GM21825 (cell line): ENCODE results near the gene IFT25.

Source experiments
- ATAC-seq: cut with Tn5 transposase; IDR thresholded peaks from one replicate; pipeline ENCODE4 v1.9.1; 2021; ENCODE audit warnings: mild to moderate bottlenecking, moderate library complexity; ENCODE audit not compliant: unreplicated experiment

IFT25 gene

GRCh38 chr1:53957194-53957818 is 11.8 kb upstream of the IFT25 start:
- ATAC-seq: no peak

- no peak for ATAC-seq
These were observed 11.0 kb upstream of the IFT25 start for GRCh38 chr1:53956308-53957168.

GRCh38 chr1:53954128-53954527 is 8.6 kb upstream of the IFT25 start:
- no peak for ATAC-seq

DNA sequence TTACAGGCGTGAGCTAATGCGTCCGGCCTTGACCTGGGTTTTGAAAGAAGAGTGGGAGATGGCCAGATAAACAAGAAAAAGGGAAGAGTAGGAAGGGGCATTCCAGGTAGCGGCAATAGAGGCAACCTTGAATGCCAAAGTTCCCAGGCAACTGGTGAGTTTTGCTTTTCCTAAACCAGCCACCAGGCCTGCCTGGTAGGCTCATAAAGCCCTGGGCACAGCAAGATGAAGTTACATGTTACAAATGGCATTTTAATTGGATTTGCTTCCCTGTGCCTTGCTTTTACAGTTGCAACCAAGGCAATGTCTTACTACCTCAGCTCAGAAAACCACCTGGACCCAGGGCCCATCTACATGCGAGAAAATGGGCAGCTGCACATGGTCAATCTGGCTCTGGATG is 6.2 kb upstream of the IFT25 start:
- no peak for ATAC-seq

DNA sequence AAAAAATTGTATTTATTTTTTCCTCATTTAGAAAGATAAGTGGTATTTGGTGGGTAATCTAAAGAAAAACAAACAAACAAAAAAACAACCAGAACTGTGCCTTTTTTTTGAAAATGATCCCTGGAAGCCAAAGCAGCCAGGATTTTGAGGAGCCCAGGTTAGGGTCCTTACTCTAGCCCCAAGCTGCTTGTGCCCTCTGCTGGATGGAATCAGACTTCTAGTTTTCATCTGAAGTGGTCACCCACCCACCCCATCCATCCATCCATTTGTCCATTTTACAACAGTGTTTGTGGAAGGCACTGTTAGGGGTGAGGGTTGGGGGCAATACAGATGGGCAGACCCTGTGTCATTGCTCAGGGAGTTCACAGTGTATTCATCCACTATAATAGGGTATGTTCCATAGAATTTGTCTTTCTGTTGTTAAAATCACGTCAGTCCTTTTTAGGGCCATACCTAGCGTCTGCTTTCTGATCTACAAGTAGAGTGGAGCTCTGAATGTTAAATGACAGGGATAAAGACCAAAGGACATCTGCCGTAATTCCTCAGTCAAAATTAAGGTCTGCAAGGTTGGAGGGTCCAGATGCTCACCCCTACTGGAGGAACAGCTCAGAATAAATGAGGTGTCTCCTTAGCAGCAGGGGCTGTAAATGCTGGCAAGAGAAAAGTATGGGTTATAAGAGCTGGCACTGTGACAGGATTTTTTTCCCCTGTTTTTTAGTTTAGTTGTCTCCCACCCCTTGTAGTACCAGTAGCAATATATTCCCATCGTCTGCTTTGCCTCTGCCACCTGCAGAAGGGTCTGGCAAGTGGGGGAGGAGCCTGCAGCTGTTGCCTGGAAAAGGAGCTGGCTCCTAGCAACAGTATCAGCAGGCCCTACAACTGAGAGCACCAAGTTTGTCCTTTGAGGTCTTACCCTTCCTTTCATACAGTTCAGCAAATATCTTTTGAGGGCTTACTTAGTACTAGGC is 3.8 kb upstream of the IFT25 start:
- no peak for ATAC-seq

DNA sequence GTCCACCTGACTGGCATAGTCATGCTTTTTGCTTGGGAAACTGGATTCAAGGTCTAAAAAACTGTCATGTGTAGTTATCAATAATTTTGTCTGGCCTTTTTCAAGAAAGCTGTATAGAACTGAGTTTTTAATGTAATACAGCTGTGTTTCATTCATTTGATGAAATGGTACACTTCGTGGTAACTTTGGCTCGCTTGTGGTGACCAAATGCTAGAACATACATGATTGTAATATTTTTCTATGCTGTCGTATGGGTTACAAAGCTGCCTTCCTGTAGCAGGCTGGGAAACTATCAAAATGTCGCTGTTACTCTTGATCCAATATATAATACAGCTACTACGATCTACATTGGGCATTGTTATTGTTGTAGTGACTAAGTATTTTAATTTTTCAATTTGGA is 2.8 kb upstream of the IFT25 start:
- ATAC-seq: no peak

DNA sequence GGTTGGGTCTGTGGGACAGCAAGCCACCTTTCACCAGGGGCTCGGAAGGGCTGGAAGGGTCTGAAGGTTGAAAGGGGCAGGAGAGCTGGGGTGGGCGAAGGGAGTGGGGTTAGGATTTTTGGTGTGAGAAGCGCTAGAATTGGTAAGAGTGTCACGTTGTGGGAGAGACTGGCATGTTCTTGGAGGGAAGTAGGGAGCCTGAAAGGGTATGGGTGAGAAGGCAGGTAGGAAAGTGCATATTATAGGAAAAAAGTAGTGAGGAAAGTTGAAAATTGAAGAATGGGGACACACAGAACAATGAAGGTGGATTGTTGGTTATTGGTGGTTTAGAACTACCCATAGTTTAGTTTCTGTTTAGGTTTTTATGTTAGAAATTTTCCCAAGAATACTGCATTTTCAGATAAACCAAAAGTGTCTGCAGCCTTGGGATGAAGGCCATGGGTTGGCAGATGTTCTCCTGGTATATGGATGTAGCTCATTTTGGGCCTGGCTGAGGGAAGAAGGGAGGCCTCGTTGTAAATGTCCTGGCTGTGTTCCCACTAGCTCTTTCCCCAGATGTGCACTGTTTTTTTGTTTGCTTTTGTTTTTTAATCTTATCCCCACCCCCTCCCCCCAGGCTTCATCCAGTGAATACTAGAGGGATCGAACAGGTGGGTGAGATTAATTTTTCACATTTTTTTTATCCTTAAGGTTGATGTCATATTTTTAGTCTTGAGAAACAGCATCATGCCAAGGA is 1.8 kb upstream of the IFT25 start:
- ATAC-seq: no peak

GRCh38 chr1:53946252-53947171 is 1.0 kb upstream of the IFT25 start, which contains the start of gene LRRC42:
Gene LRRC42, plus strand, starts transcription at chr1:53946350. Its CDS starts 5,650 bp downstream, at chr1:53952000.
- ATAC-seq: peak; percentile 53

- no peak for ATAC-seq
These were observed 391 bp downstream of the IFT25 start for GRCh38 chr1:53945183-53945432.

GRCh38 chr1:53944469-53945182 is 873 bp downstream of the IFT25 start:
- ATAC-seq: no peak

GRCh38 chr1:53943490-53944043 is 1.9 kb downstream of the IFT25 start:
- no peak for ATAC-seq

DNA sequence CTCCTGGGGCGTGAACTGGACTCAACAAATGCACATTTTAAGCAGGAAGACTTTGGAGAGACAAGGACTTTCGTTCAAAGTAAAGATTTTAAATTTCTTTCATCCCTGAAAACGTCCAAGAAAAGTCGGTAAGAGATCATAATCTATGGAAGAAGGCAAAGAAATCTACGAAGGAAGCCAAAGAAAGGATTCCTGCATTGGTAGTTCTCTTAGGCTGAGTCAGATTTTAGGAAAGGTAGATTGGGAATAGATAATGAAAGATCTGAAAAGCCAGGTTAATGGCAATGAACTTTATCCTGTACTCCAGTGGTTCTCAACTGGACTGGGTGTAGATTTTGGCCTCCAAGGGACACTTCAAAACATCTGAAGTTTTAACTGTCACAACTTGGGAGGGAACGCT is 2.4 kb downstream of the IFT25 start:
- no peak for ATAC-seq

- no peak for ATAC-seq
These were observed 3.2 kb downstream of the IFT25 start for GRCh38 chr1:53942127-53942957.

GRCh38 chr1:53938136-53938830 is 7.2 kb downstream of the IFT25 start:
- ATAC-seq: no peak

GRCh38 chr1:53936430-53936829 is 9.1 kb downstream of the IFT25 start:
- no peak for ATAC-seq

DNA sequence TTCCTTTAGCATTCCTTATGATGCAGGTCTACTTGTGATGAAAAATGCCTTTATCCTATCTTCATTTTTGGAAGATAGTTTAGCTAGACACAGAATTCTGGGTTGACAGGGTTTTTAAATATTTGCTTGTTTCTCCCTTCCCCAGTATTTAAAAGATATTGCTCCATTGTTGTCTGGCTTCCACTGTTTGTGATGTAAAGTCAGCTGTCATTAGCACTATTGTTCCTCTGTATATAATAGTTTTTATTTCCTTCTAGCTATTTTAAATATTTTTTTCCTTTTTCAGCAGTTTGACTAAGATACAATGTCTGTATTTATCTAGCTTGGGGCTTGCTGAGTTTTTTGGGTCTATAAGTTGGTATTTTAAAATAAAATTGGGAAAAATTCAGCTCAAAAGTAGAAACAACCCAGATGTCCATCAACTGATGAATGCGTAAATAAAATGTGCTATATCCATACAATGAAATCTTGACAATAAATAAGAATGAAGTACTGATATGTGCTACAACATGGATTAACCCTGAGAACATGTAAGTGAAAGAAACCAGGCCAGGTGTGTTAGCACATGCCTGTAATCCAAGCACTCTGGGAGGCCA is 11.2 kb downstream of the IFT25 start:
- ATAC-seq: no peak

GRCh38 chr1:53931523-53931922 is 14.0 kb downstream of the IFT25 start:
- ATAC-seq: no peak
